Erythroblast (primary cell): Measurements from ENCODE around the gene BOD1L1.

Experiments
- GATA1 ChIP-seq: IDR thresholded peaks from 2 replicates; pipeline ENCODE4 v1.6.1; 2011; ENCODE audit warnings: low read depth, mild to moderate bottlenecking, control low read depth, low read length, moderate library complexity
- POLR2A ChIP-seq: IDR thresholded peaks from 2 replicates; pipeline ENCODE4 v1.6.1; 2011; ENCODE audit warnings: mild to moderate bottlenecking, low read length

GRCh38 chr4:13527981-13528820 is 99.3 kb downstream of the BOD1L1 start:
- TF ChIP-seq POLR2A (no peak), GATA1 (no peak)
